HCT116 (cell line): ENCODE results near the gene TMEM200C. TPM values are rescaled to one million over a fixed set of nuclear protein-coding genes. Genes with fewer than 3 reads are reported as not detected.

Experiments
- CEBPB ChIP-seq: IDR thresholded peaks from 2 replicates; pipeline ENCODE4 v1.6.1; 2012; ENCODE audit warnings: low read depth
- ELF1 ChIP-seq: IDR thresholded peaks from 2 replicates; pipeline ENCODE4 v1.6.1; 2012; ENCODE audit warnings: low read depth, borderline replicate concordance
- EZH2phosphoT487 ChIP-seq: fragments of 200-600 bp; IDR thresholded peaks from 2 replicates; pipeline ENCODE4 v1.6.1; 2018; ENCODE audit warnings: antibody characterized with exemption, borderline replicate concordance
- FOSL1 ChIP-seq: IDR thresholded peaks from 2 replicates; pipeline ENCODE4 v1.6.1; 2012; ENCODE audit warnings: low read depth
- JUND ChIP-seq: IDR thresholded peaks from 2 replicates; pipeline ENCODE4 v1.6.1; 2012
- POLR2A ChIP-seq: IDR thresholded peaks from 2 replicates; pipeline ENCODE4 v1.7.0; 2011; ENCODE audit warnings: borderline replicate concordance; ENCODE audit not compliant: insufficient read depth, insufficient read length; ENCODE audit errors: extremely low read depth
- POLR2AphosphoS5 ChIP-seq: IDR thresholded peaks from 2 replicates; pipeline ENCODE4 v1.6.1; 2011; ENCODE audit warnings: mild to moderate bottlenecking, low read depth, low read length, moderate library complexity
- SIN3A ChIP-seq: IDR thresholded peaks from 2 replicates; pipeline ENCODE4 v1.6.1; 2012; ENCODE audit warnings: low read depth
- TCF7L2 ChIP-seq: IDR thresholded peaks from 2 replicates; pipeline ENCODE4 v1.7.0; 2011; ENCODE audit warnings: borderline replicate concordance, inconsistent platforms; ENCODE audit not compliant: insufficient read depth, insufficient read length; ENCODE audit errors: extremely low read depth
- ZFX ChIP-seq: fragments of 450-650 bp; IDR thresholded peaks from 2 replicates; pipeline ENCODE4 v1.6.1; 2017
- total RNA-seq: library from RNA; stranded (reverse); gene quantifications from one replicate; pipeline ENCODE4 v1.2.1, GENCODE V29; 2021; ENCODE audit not compliant: unreplicated experiment
- TF ChIP-seq, protein P1 (sequence below): IDR thresholded peaks from 2 replicates; pipeline ENCODE4 v1.6.1; 2012; ENCODE audit warnings: low read depth
- TF ChIP-seq, protein P2 (sequence below), 3 experiments: fragments of 200-600 bp in 1 of 3; sonication (generic) in 1 of 3; IDR thresholded peaks in 2 of 3; conservative IDR thresholded peaks in 1 of 3; 2 replicates each; pipeline ENCODE4 v1.5.1; 2012 to 2017; ENCODE audit warnings: low read depth in 2 of 3, low read length in 2 of 3, antibody characterized with exemption in 1 of 3, borderline replicate concordance in 1 of 3, control low read depth in 1 of 3, mild to moderate bottlenecking in 1 of 3, mixed read lengths in 1 of 3, mixed run types in 1 of 3, moderate library complexity in 1 of 3; ENCODE audit not compliant: insufficient read depth in 1 of 3

The TMEM200C gene
- total RNA-seq, 1 experiment from 2014 or later, result not detected

DNA sequence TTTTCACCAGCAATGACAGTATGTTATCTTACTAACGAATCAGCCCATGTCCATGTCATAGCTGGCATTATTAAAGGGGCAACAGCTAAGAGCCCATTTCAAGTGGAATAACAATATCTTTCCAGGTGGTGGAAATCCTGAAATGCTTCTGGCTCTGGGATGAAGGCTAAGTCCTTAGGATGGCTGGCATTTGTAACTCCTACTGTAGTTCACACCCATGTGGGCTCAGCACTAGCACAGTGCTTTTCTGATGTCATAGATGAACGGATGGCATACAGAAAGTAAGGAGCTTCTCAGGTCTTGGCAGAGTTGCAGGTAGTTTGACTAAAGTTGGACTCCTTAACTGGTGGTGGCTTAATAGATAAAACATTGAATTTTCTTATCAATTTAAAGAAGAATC is 10.0 kb downstream of the TMEM200C start (continued):
- TF ChIP-seq, protein P1, sequence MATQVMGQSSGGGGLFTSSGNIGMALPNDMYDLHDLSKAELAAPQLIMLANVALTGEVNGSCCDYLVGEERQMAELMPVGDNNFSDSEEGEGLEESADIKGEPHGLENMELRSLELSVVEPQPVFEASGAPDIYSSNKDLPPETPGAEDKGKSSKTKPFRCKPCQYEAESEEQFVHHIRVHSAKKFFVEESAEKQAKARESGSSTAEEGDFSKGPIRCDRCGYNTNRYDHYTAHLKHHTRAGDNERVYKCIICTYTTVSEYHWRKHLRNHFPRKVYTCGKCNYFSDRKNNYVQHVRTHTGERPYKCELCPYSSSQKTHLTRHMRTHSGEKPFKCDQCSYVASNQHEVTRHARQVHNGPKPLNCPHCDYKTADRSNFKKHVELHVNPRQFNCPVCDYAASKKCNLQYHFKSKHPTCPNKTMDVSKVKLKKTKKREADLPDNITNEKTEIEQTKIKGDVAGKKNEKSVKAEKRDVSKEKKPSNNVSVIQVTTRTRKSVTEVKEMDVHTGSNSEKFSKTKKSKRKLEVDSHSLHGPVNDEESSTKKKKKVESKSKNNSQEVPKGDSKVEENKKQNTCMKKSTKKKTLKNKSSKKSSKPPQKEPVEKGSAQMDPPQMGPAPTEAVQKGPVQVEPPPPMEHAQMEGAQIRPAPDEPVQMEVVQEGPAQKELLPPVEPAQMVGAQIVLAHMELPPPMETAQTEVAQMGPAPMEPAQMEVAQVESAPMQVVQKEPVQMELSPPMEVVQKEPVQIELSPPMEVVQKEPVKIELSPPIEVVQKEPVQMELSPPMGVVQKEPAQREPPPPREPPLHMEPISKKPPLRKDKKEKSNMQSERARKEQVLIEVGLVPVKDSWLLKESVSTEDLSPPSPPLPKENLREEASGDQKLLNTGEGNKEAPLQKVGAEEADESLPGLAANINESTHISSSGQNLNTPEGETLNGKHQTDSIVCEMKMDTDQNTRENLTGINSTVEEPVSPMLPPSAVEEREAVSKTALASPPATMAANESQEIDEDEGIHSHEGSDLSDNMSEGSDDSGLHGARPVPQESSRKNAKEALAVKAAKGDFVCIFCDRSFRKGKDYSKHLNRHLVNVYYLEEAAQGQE, result no peak
- TF ChIP-seq TCF7L2 (no peak), CEBPB (no peak), POLR2AphosphoS5 (no peak), JUND (no peak), ZFX (no peak), SIN3A (no peak), FOSL1 (no peak), ELF1 (no peak), POLR2A (no peak), EZH2phosphoT487 (no peak)
- TF ChIP-seq, protein P2, sequence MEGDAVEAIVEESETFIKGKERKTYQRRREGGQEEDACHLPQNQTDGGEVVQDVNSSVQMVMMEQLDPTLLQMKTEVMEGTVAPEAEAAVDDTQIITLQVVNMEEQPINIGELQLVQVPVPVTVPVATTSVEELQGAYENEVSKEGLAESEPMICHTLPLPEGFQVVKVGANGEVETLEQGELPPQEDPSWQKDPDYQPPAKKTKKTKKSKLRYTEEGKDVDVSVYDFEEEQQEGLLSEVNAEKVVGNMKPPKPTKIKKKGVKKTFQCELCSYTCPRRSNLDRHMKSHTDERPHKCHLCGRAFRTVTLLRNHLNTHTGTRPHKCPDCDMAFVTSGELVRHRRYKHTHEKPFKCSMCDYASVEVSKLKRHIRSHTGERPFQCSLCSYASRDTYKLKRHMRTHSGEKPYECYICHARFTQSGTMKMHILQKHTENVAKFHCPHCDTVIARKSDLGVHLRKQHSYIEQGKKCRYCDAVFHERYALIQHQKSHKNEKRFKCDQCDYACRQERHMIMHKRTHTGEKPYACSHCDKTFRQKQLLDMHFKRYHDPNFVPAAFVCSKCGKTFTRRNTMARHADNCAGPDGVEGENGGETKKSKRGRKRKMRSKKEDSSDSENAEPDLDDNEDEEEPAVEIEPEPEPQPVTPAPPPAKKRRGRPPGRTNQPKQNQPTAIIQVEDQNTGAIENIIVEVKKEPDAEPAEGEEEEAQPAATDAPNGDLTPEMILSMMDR (IDR thresholded peaks at IDR 0.05 in 2 of 3, conservative IDR thresholded peaks at IDR 0.05 in 1 of 3; ENCODE audit: borderline replicate concordance in 1 of 3, insufficient read depth in 1 of 3, low read depth in 2 of 3, low read length in 2 of 3), result no peak
